WTC11 (cell line): ENCODE measurements around the gene CCDC172. TPM values are rescaled to one million over a fixed set of nuclear protein-coding genes. Genes with fewer than 3 reads are reported as not detected.

Experiments
- ATAC-seq: fragments of 200-7000 bp; cut with Tn5 transposase; 2 replicates; pipeline ENCODE4 v1.10.0; 2021; ENCODE audit warnings: mild to moderate bottlenecking, moderate library complexity
- CTCF ChIA-PET: fragments of 300-600 bp; sonication (Branson Sonifier 250); formaldehyde crosslinking; loops from one replicate; lab custom pipeline; 2021; ENCODE audit warnings: antibody characterized with exemption; lab: Charles Lee
- POLR2A ChIA-PET: fragments of 350-600 bp; sonication (Branson Sonifier 250); formaldehyde crosslinking; loops from one replicate; lab custom pipeline; 2021; ENCODE audit warnings: antibody characterized with exemption; lab: Charles Lee
- DNase-seq: peaks from one replicate; pipeline ENCODE4 v3.0.0; 2021; ENCODE audit warnings: low spot score
- H3K27ac Mint-ChIP-seq: 2 replicates; pipeline ENCODE4 v1.8.0; 2021; ENCODE audit warnings: mixed read lengths
- H3K27me3 Mint-ChIP-seq: 2 replicates; pipeline ENCODE4 v1.8.0; 2021; ENCODE audit warnings: low read depth, mild to moderate bottlenecking, moderate library complexity, mixed read lengths
- H3K36me3 Mint-ChIP-seq: 2 replicates; pipeline ENCODE4 v1.8.0; 2021; ENCODE audit warnings: mixed read lengths
- H3K4me1 Mint-ChIP-seq: 2 replicates; pipeline ENCODE4 v1.8.0; 2022; ENCODE audit warnings: mixed read lengths
- H3K4me3 Mint-ChIP-seq: 2 replicates; pipeline ENCODE4 v1.8.0; 2021; ENCODE audit warnings: mild to moderate bottlenecking, moderate library complexity, mixed read lengths
- H3K9me3 Mint-ChIP-seq: 2 replicates; pipeline ENCODE4 v1.8.0; 2021; ENCODE audit warnings: mixed read lengths
- CREM ChIP-seq: sonication (generic); formaldehyde crosslinking; IDR thresholded peaks from 2 replicates; pipeline ENCODE4 v1.8.1; 2022; ENCODE audit warnings: mild to moderate bottlenecking, missing genetic modification reagents, moderate library complexity
- EMX1 ChIP-seq: fragments of 250-450 bp; sonication (Bioruptor Pico); IDR thresholded peaks from 2 replicates; pipeline ENCODE4 v1.8.0; 2021; ENCODE audit warnings: mild to moderate bottlenecking
- FOXK1 ChIP-seq: sonication (generic); formaldehyde crosslinking; IDR thresholded peaks from 2 replicates; pipeline ENCODE4 v1.8.0; 2022; ENCODE audit warnings: mild to moderate bottlenecking, moderate library complexity, missing genetic modification reagents
- FOXP4 ChIP-seq: sonication (generic); formaldehyde crosslinking; IDR thresholded peaks from 2 replicates; pipeline ENCODE4 v1.8.0; 2022; ENCODE audit warnings: mild to moderate bottlenecking, missing genetic modification reagents
- GABPB1 ChIP-seq: sonication (generic); formaldehyde crosslinking; IDR thresholded peaks from 2 replicates; pipeline ENCODE4 v1.8.1; 2023; ENCODE audit warnings: mild to moderate bottlenecking, missing genetic modification reagents
- GRHL2 ChIP-seq: fragments of 250-450 bp; sonication (Bioruptor Pico); IDR thresholded peaks from 2 replicates; pipeline ENCODE4 v1.8.0; 2022; ENCODE audit warnings: mild to moderate bottlenecking, moderate library complexity; ENCODE audit not compliant: insufficient replicate concordance, severe bottlenecking
- GTF2I ChIP-seq: fragments of 250-450 bp; sonication (Bioruptor Pico); conservative IDR thresholded peaks from 2 replicates; pipeline ENCODE4 v1.4.0; 2021; ENCODE audit warnings: mild to moderate bottlenecking
- HMGA2 ChIP-seq: fragments of 250-450 bp; sonication (Bioruptor Pico); IDR thresholded peaks from 2 replicates; pipeline ENCODE4 v1.4.0; 2021; ENCODE audit warnings: mild to moderate bottlenecking, moderate library complexity
- IRF1 ChIP-seq: sonication (generic); formaldehyde crosslinking; IDR thresholded peaks from 2 replicates; pipeline ENCODE4 v1.8.0; 2023; ENCODE audit warnings: missing genetic modification reagents
- IRF2 ChIP-seq: sonication (generic); formaldehyde crosslinking; IDR thresholded peaks from 2 replicates; pipeline ENCODE4 v1.8.0; 2022; ENCODE audit warnings: low read depth, missing genetic modification reagents, borderline replicate concordance
- JUN ChIP-seq: sonication (generic); formaldehyde crosslinking; IDR thresholded peaks from 2 replicates; pipeline ENCODE4 v1.8.0; 2023; ENCODE audit warnings: mild to moderate bottlenecking, missing genetic modification reagents
- KAT7 ChIP-seq: sonication (generic); formaldehyde crosslinking; IDR thresholded peaks from 2 replicates; pipeline ENCODE4 v1.8.1; 2023; ENCODE audit warnings: missing genetic modification reagents, mild to moderate bottlenecking, borderline replicate concordance
- NFATC4 ChIP-seq: fragments of 250-450 bp; sonication (Bioruptor Pico); IDR thresholded peaks from 2 replicates; pipeline ENCODE4 v1.9.0; 2021; ENCODE audit warnings: mild to moderate bottlenecking
- PRDM15 ChIP-seq: sonication (generic); formaldehyde crosslinking; IDR thresholded peaks from 2 replicates; pipeline ENCODE4 v1.8.0; 2022; ENCODE audit warnings: missing genetic modification reagents
- RELA ChIP-seq: sonication (generic); formaldehyde crosslinking; IDR thresholded peaks from 2 replicates; pipeline ENCODE4 v1.8.1; 2022; ENCODE audit warnings: missing genetic modification reagents, mild to moderate bottlenecking, borderline replicate concordance
- RORB ChIP-seq: fragments of 250-450 bp; sonication (Bioruptor Pico); IDR thresholded peaks from 2 replicates; pipeline ENCODE4 v1.9.0; 2021; ENCODE audit warnings: mild to moderate bottlenecking
- SP1 ChIP-seq: sonication (generic); formaldehyde crosslinking; conservative IDR thresholded peaks from 2 replicates; pipeline ENCODE4 v1.8.1; 2022; ENCODE audit warnings: missing genetic modification reagents
- ZNF121 ChIP-seq: sonication (generic); formaldehyde crosslinking; IDR thresholded peaks from 2 replicates; pipeline ENCODE4 v1.8.0; 2023; ENCODE audit warnings: missing genetic modification reagents
- ZNF138 ChIP-seq: sonication (generic); formaldehyde crosslinking; conservative IDR thresholded peaks from 2 replicates; pipeline ENCODE4 v1.8.1; 2022; ENCODE audit warnings: mild to moderate bottlenecking, moderate library complexity, missing genetic modification reagents
- ZNF317 ChIP-seq: sonication (generic); formaldehyde crosslinking; IDR thresholded peaks from 2 replicates; pipeline ENCODE4 v1.8.1; 2023; ENCODE audit warnings: low read depth, mild to moderate bottlenecking, moderate library complexity, missing genetic modification reagents, borderline replicate concordance
- ZNF396 ChIP-seq: fragments of 250-450 bp; sonication (Bioruptor Pico); IDR thresholded peaks from 2 replicates; pipeline ENCODE4 v1.8.0; 2021; ENCODE audit warnings: mild to moderate bottlenecking, moderate library complexity, borderline replicate concordance
- total RNA-seq: library from RNA; stranded (reverse); gene quantifications from 3 replicates; pipeline ENCODE4 v1.2.3, GENCODE V29; 2021
- TF ChIP-seq, protein P1 (sequence below): fragments of 250-450 bp; sonication (Bioruptor Pico); IDR thresholded peaks from 2 replicates; pipeline ENCODE4 v1.9.0; 2021; ENCODE audit warnings: mild to moderate bottlenecking

CCDC172 gene
- total RNA-seq, 1 experiment from 2014 or later: 2.0 TPM

DNA sequence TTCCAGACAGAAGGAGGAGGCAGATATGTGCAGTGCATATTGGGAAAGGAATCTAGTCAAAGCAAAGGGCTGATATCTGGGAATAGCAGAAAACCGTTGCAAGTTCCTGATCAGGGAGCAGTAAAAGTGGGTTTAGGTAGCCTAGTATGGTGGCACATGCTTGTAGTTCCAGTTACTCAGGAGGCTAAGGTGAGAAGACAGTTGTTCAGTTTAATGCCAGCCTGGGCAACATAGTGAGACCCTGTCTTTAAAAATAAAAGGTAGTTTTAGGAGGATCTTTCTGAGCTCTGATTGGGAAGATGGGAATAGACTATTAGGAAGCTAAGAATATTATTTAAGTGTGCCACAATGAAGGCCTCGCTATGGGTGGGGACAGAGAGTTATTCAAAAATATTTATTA is 1.7 kb downstream of the CCDC172 start:
- CTCF ChIA-PET: interaction anchor here (1.3 kb wide), 1 partner anchor 59 kb away, joined by 4 read pairs; no protein-coding TSS in a partner anchor
- H3K27ac Mint-ChIP-seq: peak overlapping the region; percentile 12
- peak overlapping the region; percentile 60 for H3K4me3 Mint-ChIP-seq
- no peak for ATAC-seq
- TF ChIP-seq GTF2I (CRISPR knock-in tag): 0 out of 2 replicates have a peak, but pooled peaks have one; percentile 47
- TF ChIP-seq ZNF396 (CRISPR knock-in tag): no peak
- peak; percentile 94 for TF ChIP-seq ZNF121 (CRISPR knock-in tag)
- TF ChIP-seq, all 79 proteins: peak for 2
- Mint-ChIP-seq H3K9me3 (no peaks in the 10 kb centered on the region), H3K4me1 (peaks cover 40% of the 10 kb centered on the region), H3K27me3 (no peaks in the 10 kb centered on the region), H3K36me3 (no peaks in the 10 kb centered on the region)
- DNase-seq: no peak
- POLR2A ChIA-PET: no interaction called here

- DNase-seq (no peak), ATAC-seq (no peak)
- no peaks in the 10 kb centered on the region for H3K9me3 Mint-ChIP-seq
- H3K4me3 Mint-ChIP-seq: no peak overlapping the region
- no peak overlapping the region for H3K27ac Mint-ChIP-seq
- H3K4me1 Mint-ChIP-seq: peaks cover 38% of the 10 kb centered on the region
- CTCF ChIA-PET: no interaction called here
- H3K27me3 Mint-ChIP-seq: no peaks in the 10 kb centered on the region
- TF ChIP-seq ZNF138 (no peak), GTF2I (CRISPR knock-in tag) (0 out of 2 replicates have a peak, but pooled peaks have one; percentile 59), IRF2 (CRISPR knock-in tag) (no peak), GRHL2 (CRISPR knock-in tag) (no peak)
- TF ChIP-seq, all 79 proteins: peak for 1
- POLR2A ChIA-PET: no interaction called here
- H3K36me3 Mint-ChIP-seq: no peaks in the 10 kb centered on the region
These were observed 4.9 kb downstream of the CCDC172 start for GRCh38 chr10:116329153-116329552.

GRCh38 chr10:116331815-116332214 is 7.6 kb downstream of the CCDC172 start:
- POLR2A ChIA-PET: no interaction called here
- Mint-ChIP-seq H3K4me3 (no peak overlapping the region), H3K36me3 (no peaks in the 10 kb centered on the region), H3K27me3 (no peaks in the 10 kb centered on the region), H3K4me1 (peaks cover 14% of the 10 kb centered on the region), H3K9me3 (no peaks in the 10 kb centered on the region), H3K27ac (no peak overlapping the region)
- DNase-seq (no peak), ATAC-seq (no peak)
- TF ChIP-seq RORB (CRISPR knock-in tag) (no peak), FOXK1 (CRISPR knock-in tag) (no peak), RELA (no peak), EMX1 (no peak), CREM (CRISPR knock-in tag) (no peak), ZNF317 (no peak), IRF1 (CRISPR knock-in tag) (no peak), JUN (CRISPR knock-in tag) (no peak), HMGA2 (CRISPR knock-in tag) (no peak), GRHL2 (CRISPR knock-in tag) (no peak), PRDM15 (CRISPR knock-in tag) (no peak), GABPB1 (CRISPR knock-in tag) (no peak), KAT7 (CRISPR knock-in tag) (no peak), FOXP4 (CRISPR knock-in tag) (no peak), SP1 (CRISPR knock-in tag) (no peak), NFATC4 (CRISPR knock-in tag) (no peak)
- TF ChIP-seq, protein P1, sequence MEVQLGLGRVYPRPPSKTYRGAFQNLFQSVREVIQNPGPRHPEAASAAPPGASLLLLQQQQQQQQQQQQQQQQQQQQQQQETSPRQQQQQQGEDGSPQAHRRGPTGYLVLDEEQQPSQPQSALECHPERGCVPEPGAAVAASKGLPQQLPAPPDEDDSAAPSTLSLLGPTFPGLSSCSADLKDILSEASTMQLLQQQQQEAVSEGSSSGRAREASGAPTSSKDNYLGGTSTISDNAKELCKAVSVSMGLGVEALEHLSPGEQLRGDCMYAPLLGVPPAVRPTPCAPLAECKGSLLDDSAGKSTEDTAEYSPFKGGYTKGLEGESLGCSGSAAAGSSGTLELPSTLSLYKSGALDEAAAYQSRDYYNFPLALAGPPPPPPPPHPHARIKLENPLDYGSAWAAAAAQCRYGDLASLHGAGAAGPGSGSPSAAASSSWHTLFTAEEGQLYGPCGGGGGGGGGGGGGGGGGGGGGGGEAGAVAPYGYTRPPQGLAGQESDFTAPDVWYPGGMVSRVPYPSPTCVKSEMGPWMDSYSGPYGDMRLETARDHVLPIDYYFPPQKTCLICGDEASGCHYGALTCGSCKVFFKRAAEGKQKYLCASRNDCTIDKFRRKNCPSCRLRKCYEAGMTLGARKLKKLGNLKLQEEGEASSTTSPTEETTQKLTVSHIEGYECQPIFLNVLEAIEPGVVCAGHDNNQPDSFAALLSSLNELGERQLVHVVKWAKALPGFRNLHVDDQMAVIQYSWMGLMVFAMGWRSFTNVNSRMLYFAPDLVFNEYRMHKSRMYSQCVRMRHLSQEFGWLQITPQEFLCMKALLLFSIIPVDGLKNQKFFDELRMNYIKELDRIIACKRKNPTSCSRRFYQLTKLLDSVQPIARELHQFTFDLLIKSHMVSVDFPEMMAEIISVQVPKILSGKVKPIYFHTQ (CRISPR knock-in tag): no peak
- CTCF ChIA-PET: no interaction called here
